Astrocyte of the cerebellum (primary cell): ENCODE measurements around the gene LGALS7.

Experiments used
- DNase-seq: peaks from one replicate; pipeline ENCODE4 v3.0.0-alpha.2; 2011; ENCODE audit warnings: low read depth
- H3K4me3 ChIP-seq: 2 replicates; pipeline ENCODE4 v1.5.1; 2011; ENCODE audit warnings: mild to moderate bottlenecking, low read depth, low read length, moderate library complexity
- in situ Hi-C: cut with HindIII; loops from 2 replicates; pipeline ENCODE4 v1.10.0; 2017; ENCODE audit warnings: low sequenced_read_pairs
- TF ChIP-seq, protein P1 (sequence below): IDR thresholded peaks from 2 replicates; pipeline ENCODE4 v1.5.1; 2012; ENCODE audit warnings: low read length, low read depth, moderate library complexity, mild to moderate bottlenecking; ENCODE audit errors: missing control alignments

The LGALS7 gene

DNA sequence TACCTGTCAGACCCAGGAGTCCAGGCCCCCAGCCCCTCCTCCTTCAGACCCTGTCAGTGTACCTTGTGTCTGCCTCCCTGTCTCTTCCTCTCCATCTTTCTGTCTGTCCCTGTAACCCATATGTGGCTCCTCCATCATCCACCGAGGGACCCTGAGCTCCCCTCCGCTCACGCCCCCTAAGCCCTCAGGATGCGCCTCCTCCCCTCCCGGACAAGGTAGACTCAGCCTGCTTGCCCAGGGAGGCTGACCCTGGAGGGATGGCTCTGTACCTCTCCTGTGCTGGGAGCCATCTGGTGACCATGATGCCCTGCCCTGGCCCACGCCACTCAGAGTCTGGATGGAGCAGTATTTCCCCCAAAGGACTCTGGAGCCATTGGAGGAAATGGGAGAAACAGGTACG lies 28.0 kb downstream of the LGALS7 start:
- TF ChIP-seq, protein P1, sequence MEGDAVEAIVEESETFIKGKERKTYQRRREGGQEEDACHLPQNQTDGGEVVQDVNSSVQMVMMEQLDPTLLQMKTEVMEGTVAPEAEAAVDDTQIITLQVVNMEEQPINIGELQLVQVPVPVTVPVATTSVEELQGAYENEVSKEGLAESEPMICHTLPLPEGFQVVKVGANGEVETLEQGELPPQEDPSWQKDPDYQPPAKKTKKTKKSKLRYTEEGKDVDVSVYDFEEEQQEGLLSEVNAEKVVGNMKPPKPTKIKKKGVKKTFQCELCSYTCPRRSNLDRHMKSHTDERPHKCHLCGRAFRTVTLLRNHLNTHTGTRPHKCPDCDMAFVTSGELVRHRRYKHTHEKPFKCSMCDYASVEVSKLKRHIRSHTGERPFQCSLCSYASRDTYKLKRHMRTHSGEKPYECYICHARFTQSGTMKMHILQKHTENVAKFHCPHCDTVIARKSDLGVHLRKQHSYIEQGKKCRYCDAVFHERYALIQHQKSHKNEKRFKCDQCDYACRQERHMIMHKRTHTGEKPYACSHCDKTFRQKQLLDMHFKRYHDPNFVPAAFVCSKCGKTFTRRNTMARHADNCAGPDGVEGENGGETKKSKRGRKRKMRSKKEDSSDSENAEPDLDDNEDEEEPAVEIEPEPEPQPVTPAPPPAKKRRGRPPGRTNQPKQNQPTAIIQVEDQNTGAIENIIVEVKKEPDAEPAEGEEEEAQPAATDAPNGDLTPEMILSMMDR = no peak
- no peak overlapping the region for H3K4me3 ChIP-seq
- in situ Hi-C loops = no loop called here
- DNase-seq = no peak

DNA sequence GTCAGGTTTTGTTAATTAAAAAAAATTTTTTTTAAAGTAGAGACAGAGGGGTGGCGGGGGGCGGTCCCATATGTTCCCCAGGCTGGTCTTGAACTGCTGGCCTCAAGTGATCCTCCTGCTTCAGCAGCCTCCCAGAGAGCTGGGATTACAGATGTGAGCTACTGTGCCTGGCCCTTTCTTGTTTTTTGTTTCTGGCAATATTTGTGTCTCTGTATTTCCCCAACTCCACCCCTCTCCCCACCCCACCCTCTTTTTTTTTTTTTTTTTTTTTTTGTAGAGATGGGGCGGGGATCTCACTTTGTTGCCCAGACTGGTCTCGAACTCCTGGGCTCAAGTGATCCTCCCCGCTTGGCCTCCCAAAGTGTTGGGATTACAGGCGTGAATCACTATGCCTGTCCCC lies 28.4 kb downstream of the LGALS7 start:
- no peak for DNase-seq
- in situ Hi-C loops = no loop called here
- TF ChIP-seq, protein P1 = no peak
- H3K4me3 ChIP-seq = no peak overlapping the region

DNA sequence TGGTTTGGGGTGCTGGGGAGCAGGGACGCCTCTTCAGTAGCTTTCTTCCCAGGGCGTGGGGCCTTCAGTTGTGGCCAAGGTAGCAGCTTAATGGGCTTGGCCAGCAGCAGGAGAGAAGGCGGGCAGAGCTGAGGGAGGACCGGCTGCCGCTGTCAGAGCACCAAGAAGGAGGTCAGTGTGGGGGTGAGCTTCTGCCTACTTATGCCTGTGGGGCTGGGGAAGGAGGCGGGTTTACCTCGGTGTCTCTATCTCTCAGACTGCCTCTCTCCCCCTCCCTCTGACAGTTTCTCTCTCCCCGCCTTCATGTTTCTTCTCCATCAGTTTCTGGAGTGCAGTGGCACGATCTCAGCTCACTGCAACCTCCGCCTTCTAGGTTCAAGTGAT lies 29.0 kb downstream of the LGALS7 start, which contains the start of gene CAPN12:
TSS of gene CAPN12 (minus strand) at position 177 of the 384 bp plus-strand sequence. CDS start 309 bp downstream, outside the sequence.
- in situ Hi-C loops = no loop called here
- no peak for DNase-seq
- TF ChIP-seq, protein P1 = no peak
- H3K4me3 ChIP-seq = no peak within 1 kb of the TSS

DNA sequence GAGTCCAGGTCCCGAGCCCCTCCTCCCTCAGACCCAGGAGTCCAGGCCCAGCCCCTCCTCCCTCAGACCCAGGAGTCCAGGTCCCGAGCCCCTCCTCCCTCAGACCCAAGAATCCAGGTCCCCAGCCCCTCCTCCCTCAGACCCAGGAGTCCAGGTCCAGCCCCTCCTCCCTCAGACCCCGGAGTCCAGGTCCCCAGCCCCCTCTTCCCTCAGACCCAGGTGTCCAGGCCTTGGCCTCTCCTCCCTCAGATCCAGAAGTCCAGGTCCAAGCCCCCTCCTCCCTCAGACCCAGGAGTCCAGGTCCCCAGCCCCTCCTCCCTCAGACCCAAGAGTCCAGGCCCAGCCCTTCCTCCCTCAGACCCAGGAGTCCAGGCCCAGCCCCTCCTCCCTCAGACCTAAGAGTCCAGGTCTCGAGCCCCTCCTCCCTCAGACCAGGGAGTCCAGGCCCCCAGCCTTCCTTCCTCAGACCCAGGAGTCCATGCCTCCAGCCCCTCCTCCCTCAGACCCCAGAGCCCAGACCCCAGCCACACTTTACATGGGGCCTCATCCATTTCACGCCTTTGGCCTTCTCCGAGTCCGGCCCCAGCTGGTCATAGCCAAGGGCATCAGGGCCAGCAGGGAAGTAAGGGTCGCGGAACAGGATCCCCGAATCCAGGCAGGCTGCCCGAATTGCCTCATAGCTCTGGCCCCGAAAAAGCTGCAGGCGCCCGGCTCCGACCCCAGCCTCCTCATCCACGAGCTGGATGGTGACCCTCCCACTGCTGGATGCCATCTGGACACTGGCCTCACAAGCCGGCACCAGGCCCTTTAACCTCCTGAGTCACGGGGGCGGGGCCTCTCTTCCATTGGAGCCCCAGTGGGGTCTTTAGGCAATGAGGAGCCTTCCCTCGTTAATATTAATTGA lies 29.7 kb downstream of the LGALS7 start:
- TF ChIP-seq, protein P1 = no peak
- DNase-seq = no peak
- no peak overlapping the region for H3K4me3 ChIP-seq
- in situ Hi-C loops = no loop called here

DNA sequence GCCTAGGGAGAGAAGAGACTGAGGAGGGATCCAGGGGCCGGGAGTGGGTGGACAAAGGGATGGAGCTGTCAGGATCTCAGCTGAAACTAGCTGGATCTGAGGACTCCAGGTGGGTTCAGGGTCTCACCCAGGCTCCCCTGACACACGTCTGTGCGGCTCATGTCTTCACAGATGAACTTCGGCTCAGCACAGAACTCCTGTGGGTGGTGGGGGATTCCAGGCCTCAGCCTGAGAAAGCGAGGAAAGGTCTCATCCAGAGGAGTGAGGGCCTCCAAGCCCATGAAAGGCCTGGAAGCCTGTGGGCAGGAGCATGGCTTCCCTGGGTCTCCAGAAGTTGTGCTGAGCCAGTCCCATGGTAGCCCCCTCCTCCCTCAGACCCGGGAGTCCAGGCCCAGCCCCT lies 30.4 kb downstream of the LGALS7 start:
- TF ChIP-seq, protein P1 = no peak
- DNase-seq = no peak
- H3K4me3 ChIP-seq = no peak overlapping the region
- in situ Hi-C loops = no loop called here

DNA sequence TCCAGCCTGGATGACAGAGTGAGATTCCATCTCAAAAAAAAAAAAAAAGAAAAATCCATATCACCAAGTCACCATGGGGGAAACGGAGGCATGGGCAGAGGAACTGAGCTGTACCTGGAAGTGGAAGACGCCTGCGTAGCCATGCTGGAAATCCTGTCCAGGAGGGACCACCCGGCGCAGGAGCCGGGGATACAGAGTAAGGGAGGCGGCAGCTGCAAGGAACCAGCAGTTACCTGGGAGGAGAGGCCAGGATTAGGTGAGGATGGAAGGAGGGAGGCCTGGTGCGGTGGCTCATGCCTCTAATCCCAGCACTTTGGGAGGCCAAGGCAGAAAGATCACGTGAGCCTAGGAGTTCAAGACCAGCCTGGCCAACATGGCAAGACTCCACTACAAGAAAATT lies 31.0 kb downstream of the LGALS7 start:
- H3K4me3 ChIP-seq = no peak overlapping the region
- TF ChIP-seq, protein P1 = no peak
- no peak for DNase-seq
- in situ Hi-C loops = no loop called here
